GM19351 (cell line): ENCODE measurements around the gene PCBP4.

Experiments
- ATAC-seq: cut with Tn5 transposase; IDR thresholded peaks from one replicate; pipeline ENCODE4 v1.9.1; 2021; ENCODE audit warnings: mild to moderate bottlenecking, moderate library complexity; ENCODE audit not compliant: unreplicated experiment

PCBP4 gene

GRCh38 chr3:51942603-51943450 lies 24.4 kb downstream of the PCBP4 start:
- peak; percentile 36 for ATAC-seq

- ATAC-seq: peak; percentile 89
Measured at GRCh38 chr3:51941798-51942602, 25.3 kb downstream of the PCBP4 start, which contains the start of the genes PARP3 and RRP9. Gene PARP3, plus strand, starts transcription at chr3:51942363. Its CDS starts 993 bp downstream, at chr3:51943356. Gene RRP9, minus strand, starts transcription at chr3:51941904. Its CDS starts 37 bp downstream, at chr3:51941867.

- no peak for ATAC-seq
Measured at GRCh38 chr3:51941463-51941797, 25.8 kb downstream of the PCBP4 start.

- ATAC-seq: no peak
Measured at GRCh38 chr3:51940648-51941462, 26.4 kb downstream of the PCBP4 start.

- no peak for ATAC-seq
Measured at GRCh38 chr3:51938780-51939425, 28.4 kb downstream of the PCBP4 start.

GRCh38 chr3:51937611-51938450 lies 29.4 kb downstream of the PCBP4 start:
- ATAC-seq: no peak

GRCh38 chr3:51937014-51937413 lies 30.2 kb downstream of the PCBP4 start:
- ATAC-seq: no peak

GRCh38 chr3:51935886-51936755 lies 31.1 kb downstream of the PCBP4 start:
- ATAC-seq: no peak

GRCh38 chr3:51934991-51935885 lies 32.0 kb downstream of the PCBP4 start:
- ATAC-seq: no peak

- no peak for ATAC-seq
Measured at GRCh38 chr3:51934139-51934850, 33.0 kb downstream of the PCBP4 start.

GRCh38 chr3:51933471-51934138 lies 33.6 kb downstream of the PCBP4 start:
- no peak for ATAC-seq

- ATAC-seq: no peak
Measured at GRCh38 chr3:51932471-51933370, 34.5 kb downstream of the PCBP4 start.

- ATAC-seq: no peak
Measured at GRCh38 chr3:51931756-51932155, 35.5 kb downstream of the PCBP4 start.

- ATAC-seq: no peak
Measured at GRCh38 chr3:51930439-51930838, 36.8 kb downstream of the PCBP4 start.

- no peak for ATAC-seq
Measured at GRCh38 chr3:51929420-51930003, 37.7 kb downstream of the PCBP4 start.
